NCI-H82 treated with DMSO at 0.1 percent for 48 hours (cell line): ENCODE data around the gene CATSPERE.
"Not testable (repeated sequence)": the region's sequence is repeated elsewhere in the genome, so short reads cannot be mapped to it uniquely, and the experiment has no call there.

ENCODE experiments used
- DNase-seq: peaks from one replicate; lab custom pipeline; 2025; ENCODE audit not compliant: unreplicated experiment; lab: John Stamatoyannopoulos, UW

The CATSPERE gene

GRCh38 chr1:244661569-244662312, 200.7 kb downstream of the CATSPERE start:
- not testable (repeated sequence) for DNase-seq

- DNase-seq: no peak
These were observed 201.5 kb downstream of the CATSPERE start for GRCh38 chr1:244662599-244662998.

- DNase-seq: no peak
These were observed 203.3 kb downstream of the CATSPERE start for GRCh38 chr1:244664353-244664752.

GRCh38 chr1:244665771-244666217, 204.7 kb downstream of the CATSPERE start:
- no peak for DNase-seq

GRCh38 chr1:244666672-244667418, 205.8 kb downstream of the CATSPERE start:
- DNase-seq: not testable (repeated sequence)

GRCh38 chr1:244667797-244668196, 206.7 kb downstream of the CATSPERE start:
- no peak for DNase-seq

- DNase-seq: no peak
These were observed 212.0 kb downstream of the CATSPERE start for GRCh38 chr1:244672946-244673682.

GRCh38 chr1:244674446-244674845, 213.4 kb downstream of the CATSPERE start:
- DNase-seq: no peak

GRCh38 chr1:244675167-244675566, 214.1 kb downstream of the CATSPERE start:
- no peak for DNase-seq

GRCh38 chr1:244678697-244679096, 217.6 kb downstream of the CATSPERE start:
- DNase-seq: no peak

GRCh38 chr1:244680667-244681066, 219.6 kb downstream of the CATSPERE start:
- DNase-seq: no peak

GRCh38 chr1:244682087-244682486, 221.0 kb downstream of the CATSPERE start:
- DNase-seq: not testable (repeated sequence)
